ENCODE results near the gene DPH1.

DPH1 gene

DNA sequence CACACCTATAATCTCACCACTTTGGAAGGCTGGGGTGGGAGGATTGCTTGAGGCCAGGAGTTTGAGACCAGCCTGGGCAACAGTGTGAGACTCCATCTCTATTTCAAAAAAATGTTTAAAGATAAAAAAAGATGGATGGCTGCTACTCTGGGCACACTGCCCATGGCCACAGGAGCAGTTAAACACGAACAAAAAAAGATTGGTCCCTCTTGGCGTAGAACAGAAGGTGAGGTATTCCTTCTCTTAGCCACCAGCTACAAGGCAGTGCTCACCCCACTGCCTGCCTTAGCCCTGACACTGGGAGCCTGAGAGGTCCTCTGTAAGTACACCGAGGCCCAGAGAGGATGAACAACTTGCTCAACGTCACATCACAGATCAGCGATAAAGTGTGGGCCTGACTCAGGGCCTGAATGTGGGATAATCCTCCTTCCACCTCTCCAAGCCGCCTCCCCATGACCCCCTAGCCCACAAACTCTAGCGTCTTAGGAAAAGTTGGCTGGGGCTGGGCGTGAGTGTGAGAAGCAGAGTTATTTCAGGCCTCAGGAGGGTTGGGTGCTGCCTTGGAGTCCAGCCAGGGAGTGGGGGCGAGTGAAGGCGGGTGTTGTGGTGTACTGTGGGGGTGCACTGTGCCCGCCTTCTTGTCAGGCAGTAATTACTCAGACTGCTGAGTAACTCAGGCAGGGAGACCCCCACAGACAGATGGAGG is 2.3 kb upstream of the DPH1 start:
- no peak for DNase-seq

DNA sequence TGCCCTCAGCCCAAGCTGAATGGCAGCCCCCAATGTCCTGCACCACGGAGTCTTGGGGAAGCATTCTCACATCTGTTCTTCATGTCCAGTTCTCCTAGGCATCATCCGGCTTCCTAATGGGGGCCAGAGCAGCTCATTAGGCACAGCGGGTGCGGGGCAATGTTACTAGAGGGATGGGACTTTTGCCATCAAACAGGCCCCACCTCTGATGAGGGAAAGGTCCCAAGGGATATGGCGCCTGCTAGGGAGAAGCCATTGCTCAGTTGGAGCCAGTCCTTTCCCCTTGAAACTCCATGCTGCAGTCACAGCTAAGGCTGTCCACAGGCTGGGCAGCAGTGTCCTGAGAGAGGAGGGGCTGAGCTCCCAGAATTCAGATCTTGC is 1.7 kb upstream of the DPH1 start:
- no peak for DNase-seq

DNA sequence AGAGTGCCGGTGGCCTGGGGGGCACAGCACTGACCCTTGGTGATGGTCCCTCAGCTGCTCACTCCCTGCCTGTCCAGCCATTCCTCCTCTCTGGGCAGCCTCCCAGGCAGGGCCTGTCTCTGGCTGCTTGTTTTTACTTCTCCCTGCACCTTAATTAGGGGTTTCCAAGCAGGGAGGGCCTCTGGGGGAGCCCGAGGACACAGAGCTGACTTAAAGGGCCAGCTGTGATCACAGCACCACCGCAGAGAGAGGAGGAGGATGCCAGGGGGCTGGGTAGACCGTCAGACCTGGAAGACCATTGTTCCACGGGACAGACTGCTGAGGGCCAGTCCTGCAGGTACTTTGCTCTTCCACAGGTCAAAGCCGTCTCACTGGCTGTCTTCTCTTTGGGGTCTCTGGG is 1.2 kb upstream of the DPH1 start:
- no peak for DNase-seq

DNA sequence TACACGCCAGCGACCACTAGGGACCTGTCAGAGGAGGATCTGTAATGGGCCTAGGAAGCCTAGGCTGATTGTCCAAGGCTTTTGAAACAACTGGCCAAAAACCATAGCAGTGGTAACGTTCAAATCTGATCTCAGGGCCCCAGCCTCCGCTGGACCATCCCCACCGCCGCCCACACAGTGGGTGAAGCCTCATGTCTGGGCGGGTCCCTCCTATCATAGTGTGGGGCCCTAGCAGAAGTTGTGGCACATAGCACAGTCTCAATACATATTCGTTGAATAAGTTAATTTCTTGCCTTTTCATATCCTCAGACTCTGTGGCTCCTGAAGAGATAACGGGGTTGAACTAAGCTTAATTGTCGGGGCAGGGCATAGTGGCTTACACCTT is 818 bp downstream of the DPH1 start:
- no peak for DNase-seq

- no peak for DNase-seq
These were observed 3.2 kb downstream of the DPH1 start for GRCh38 chr17:2033153-2033552.

DNA sequence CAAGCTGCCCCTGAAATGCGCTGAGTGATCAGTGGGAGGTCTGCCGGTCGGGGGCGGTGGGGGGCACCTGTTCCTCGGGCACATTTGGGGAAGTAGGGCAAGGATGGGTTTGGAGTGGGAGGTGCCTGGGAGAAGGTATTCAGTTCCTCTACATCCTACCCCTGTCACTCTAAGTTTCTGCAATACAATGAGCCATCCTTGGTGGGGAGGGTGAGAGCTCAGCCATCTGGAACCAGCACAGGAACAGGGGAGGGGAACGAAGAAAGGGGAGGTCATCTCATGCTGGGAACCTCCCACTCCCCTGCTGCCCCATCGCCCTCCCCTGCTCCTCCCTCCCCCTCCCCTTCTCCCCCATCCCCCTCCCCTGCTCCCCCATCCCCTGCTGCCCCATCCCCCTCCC is 4.2 kb downstream of the DPH1 start:
- no peak for DNase-seq

DNA sequence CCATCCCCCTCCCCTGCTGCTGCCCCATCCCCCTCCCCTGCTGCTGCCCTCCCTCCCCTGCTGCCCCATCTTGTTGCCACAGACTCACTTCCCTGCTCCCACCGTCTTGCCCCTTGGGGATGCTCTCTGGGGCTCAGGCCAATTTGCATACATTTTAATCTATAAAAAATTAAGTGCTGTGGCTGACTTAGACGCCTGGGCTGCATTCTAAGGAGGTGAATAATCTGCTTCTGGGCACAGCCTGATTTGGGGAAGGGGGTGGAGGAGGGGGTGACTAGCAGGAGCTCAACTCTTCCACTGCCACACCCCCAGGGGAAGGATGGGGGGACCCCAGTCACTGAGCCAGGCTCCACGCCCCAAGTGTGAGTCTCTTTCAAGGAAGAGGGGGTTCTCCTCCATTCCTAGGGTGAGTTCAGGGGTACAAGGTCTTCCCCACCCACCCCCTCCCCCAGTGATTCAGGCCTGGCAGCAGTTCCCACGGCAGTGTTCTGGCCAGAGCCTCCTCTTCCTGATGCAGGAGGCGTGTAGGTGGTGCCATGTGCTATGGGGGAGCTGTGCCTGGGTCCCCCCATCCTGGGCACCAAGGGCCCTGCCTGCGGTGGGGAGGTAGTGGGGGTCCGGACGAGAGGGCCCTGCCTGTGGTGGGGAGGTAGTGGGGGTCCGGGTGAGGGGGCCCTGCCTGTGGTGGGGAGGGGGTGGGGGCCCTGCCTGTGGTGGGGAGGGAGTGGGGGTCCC is 5.0 kb downstream of the DPH1 start:
- no peak for DNase-seq

DNA sequence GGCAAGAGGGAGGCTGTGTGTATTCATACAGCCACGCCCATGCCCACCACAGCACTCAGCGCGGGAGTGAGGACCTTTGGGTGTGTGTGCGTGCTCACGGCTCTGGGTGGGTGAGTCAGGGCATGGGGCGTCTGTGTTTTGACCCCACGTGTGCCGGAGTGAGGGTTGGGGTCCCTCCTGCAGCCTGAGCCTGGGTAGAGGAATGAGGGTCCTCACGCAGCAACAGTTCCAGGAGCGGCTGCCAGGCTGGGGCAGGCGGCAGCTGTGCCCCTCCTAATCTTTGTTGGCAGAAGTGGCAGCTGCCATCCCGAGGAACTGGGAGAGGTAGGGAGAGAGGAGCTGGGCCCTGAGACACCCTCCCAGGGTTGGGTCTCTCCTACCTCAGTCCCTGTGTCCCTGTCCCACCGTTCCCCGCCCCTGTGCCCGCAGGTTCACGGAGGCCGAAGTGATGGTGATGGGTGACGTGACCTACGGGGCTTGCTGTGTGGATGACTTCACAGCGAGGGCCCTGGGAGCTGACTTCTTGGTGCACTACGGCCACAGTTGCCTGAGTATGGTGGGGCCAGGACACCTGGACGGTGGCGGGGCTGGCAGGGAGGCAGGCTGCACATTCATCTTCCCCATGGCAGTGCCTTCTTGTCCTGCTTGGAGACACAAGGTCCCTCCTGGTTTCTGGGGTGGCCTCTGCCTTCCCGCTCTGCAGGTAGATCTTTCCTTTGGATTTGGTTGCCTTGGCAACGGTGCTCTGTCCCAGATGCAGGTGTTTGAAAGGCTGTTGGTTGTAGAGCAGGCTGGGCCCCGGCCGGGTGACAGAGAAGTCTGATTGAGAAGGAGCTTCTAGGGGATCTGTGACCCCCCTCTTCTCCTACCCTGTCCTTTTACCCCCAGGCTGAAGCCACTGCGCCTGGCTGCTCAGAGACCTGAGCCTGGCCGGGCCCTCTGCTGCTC is 5.9 kb downstream of the DPH1 start:
- DNase-seq, result no peak

DNA sequence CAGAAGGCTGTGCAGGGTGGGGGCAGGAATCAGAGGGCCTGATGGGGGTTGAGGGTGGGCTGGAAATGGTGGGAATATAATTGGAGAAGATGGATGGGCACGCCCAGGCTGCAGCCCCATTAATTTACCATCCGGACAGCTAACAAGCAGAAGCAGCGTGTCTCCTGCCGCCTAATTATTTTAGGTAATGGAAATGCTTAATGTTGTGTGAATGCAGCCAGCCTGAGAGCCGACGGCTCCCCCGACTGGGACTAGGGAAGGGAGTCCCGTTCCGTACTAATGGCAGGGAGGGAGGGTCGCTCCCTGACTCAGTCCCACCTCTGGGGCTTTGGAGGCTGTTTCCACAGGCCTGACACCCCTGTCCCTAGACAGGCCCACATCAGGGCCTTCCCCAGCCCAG is 7.2 kb downstream of the DPH1 start:
- peak; percentile 37 for DNase-seq

DNA sequence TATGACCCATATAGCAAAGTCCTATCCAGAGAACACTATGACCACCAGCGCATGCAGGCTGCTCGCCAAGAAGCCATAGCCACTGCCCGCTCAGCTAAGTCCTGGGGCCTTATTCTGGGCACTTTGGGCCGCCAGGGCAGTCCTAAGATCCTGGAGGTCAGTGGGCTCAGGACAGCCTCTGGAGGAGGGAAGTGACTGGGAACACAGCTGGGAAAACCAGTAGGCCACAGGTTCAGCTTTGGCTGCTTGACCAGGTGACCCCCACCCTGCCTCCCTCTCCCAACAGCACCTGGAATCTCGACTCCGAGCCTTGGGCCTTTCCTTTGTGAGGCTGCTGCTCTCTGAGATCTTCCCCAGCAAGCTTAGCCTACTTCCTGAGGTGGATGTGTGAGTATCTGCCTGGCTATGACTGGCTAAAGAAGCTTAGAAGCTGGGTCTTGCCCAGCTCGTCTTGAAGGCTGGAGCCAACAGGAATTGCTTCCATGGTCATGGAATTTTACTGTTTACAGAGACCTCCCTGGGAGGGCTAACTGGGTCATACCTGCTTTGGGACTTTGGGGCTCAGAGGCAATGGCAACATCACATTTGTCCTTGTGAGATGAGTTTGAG is 10.4 kb downstream of the DPH1 start:
- DNase-seq, result no peak

DNA sequence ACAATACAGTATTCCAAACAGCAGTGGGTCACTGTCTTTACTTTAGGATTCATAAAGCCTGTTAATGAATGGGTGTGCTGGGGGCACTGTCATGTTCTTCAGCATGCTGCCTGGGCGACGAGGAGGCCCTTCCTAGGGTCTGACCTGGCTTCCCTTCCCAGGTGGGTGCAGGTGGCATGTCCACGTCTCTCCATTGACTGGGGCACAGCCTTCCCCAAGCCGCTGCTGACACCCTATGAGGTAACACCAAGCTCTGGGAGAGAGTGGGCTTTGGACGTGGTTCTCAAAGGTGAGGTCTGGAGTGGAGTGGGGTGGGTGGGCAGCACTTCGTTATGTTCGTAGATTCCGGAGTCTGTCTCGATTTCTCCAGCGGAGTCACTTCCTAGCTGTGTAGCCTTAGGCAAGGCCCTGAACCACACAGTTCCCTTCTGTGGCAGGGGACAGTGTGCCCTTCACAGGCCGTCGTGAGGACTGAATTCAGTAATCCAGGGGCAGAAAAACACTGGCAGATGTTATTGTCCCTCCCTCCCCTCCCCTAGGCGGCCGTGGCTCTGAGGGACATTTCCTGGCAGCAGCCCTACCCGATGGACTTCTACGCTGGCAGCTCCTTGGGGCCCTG is 11.1 kb downstream of the DPH1 start:
- DNase-seq, result no peak

DNA sequence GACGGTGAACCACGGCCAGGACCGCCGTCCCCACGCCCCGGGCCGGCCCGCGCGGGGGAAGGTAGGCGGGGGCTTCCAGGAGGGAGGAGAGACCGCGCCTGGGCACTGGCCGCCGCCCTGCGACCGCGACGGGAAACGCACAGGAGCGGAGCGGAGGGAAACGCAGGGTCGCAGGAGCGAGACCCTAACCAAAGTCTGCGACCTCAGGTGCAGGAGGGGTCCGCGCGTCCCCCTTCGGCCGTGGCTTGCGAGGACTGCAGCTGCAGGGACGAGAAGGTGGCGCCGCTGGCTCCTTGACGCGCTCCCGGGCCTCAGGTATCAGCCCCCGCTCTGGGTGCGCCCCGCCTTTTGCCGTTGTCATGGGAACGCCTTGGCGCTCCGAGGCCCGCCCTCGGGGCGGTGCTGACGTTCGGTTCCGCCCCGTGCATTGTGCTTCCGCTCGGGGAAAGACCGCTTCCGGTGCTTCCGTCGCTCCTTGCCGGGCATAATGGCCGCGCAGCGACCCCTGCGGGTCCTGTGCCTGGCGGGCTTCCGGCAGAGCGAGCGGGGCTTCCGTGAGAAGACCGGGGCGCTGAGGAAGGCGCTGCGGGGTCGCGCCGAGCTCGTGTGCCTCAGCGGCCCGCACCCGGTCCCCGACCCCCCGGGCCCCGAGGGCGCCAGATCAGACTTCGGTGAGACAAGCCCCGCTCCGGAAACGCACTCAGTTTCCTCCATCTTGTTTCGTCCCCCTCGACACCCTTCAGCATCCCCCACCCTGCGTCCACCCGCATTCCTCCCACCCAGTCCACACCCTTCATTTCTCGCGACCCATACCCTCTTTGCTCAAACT is 11.8 kb downstream of the DPH1 start, which contains the start of gene OVCA2:
TSS of gene OVCA2 (plus strand) at position 462 of the 829 bp plus-strand sequence. CDS start at position 488, 26 bp downstream.
- DNase-seq, result peak; percentile 99

GRCh38 chr17:2042390-2042847 is 12.5 kb downstream of the DPH1 start:
- DNase-seq, result peak; percentile 72

- no peak for DNase-seq
These were observed 13.0 kb downstream of the DPH1 start for GRCh38 chr17:2042933-2043332.

DNA sequence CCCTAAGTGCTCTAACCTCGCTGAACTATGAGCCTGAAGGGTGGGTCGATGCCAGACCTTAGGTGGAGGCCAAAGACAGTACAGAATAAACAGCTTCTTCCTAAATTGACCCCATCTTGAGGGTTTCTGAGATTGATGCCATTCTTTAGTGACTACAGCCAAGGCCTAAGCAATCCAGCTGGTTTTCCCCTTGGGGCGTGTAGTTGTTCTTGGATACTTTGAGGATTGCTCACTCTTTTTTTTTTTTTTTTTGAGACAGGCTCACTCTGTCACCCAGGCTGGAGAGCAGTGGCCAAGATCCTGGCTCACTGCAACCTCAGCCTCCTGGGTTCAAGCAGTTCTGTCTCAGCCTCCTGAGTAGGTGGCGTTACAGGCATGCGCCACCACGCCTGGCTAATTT is 13.8 kb downstream of the DPH1 start:
- DNase-seq, result no peak

DNA sequence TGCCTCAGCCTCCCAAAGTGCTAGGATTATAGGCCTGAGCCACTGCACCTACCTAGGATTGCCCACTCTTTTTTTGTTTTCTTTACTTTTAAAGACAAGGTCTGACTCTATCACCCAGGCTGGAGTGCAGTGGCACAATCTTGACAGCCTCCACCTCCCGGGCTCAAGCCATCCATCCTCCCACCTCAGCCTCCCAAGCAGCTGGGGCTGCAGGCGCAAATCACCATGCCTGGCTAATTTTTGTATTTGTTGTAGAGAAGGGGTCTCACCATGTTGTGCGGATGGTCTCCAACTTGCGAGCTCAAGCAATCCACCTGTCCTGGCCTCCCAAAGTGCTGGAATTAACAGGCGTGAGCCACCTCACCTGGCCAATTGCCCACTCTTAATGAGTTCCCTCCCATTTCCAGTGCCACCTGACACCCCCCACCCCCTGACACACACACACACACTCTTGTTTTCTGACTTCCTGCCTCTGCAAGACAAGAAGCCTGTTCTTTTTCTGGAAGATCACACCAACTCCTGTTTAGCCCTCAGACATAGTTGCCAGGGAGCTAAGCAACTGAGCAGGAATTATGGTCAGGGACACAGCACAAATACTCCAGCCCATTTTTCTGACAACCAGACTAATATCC is 14.4 kb downstream of the DPH1 start:
- DNase-seq, result no peak

DNA sequence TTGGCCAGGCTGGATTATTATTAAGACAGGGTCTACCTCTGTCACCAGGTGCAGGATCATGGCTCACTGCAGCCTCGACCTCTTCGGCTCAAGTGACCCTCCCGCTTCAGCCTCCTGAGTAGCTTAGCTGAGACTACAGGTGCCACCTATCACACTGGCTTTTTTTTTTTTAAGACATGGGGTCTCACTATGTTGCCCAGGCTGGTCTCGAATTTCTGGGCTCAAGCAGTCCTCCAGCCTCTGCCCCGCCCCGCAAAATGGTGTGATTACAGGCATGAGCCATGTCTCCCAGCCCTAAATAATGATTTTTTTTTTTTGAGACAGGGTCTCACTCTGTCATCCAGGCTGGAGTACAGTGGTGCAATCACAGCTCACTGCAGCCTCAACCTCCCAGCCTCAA is 17.6 kb downstream of the DPH1 start:
- DNase-seq, result no peak

DNA sequence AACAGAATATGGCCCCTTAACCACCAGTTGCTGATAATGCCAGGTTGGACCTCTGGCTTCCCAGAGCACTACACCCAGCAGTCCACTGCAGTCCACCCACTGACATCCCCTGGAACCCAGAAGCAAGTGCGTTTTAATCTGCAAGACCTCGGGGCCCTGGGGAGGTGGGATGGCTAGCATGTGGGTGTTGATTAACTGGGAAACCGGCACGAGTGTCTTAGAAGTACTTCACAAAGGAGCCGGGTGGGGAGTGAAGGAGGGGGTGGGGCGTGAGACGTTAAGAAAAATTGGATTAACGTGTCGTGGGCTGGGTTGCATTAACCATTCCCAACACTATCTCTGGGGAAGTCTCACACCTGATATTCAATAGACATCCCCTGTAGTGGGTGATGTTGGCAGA is 18.9 kb downstream of the DPH1 start:
- DNase-seq, result no peak

- DNase-seq, result peak; percentile 91
These were observed 19.7 kb downstream of the DPH1 start for GRCh38 chr17:2049333-2050299.

Measured in eye (tissue), 1 donor.